ENCODE measurements around the gene PDIK1L. TPM values are rescaled to one million over a fixed set of nuclear protein-coding genes. Genes with fewer than 3 reads are reported as not detected.
A peak's percentile ranks its signal among the peaks of the same experiment; 100 is the strongest.

PDIK1L gene
- total RNA-seq, 1 experiment from 2014 or later = 11.0 TPM

DNA sequence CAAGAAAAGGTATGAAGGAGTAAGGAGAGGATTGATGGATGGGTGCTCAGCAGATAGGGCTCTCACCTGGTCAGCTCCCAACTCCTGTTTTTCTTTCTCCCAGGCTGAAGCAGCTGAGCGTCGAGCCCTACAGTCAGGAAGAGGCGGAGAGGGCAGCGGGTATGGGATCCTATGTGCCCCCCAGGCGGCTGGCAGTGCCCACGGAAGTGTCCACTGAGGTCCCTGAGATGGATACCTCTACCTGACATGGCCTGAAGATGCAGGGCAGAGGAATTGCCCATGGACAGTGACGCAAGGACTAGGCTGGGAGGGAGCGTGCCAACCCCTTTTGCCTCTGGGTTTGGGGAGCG is 58.8 kb downstream of the PDIK1L start:
- peak overlapping the region; percentile 46 for H3K27ac ChIP-seq (ENCODE audit: low read length)

DNA sequence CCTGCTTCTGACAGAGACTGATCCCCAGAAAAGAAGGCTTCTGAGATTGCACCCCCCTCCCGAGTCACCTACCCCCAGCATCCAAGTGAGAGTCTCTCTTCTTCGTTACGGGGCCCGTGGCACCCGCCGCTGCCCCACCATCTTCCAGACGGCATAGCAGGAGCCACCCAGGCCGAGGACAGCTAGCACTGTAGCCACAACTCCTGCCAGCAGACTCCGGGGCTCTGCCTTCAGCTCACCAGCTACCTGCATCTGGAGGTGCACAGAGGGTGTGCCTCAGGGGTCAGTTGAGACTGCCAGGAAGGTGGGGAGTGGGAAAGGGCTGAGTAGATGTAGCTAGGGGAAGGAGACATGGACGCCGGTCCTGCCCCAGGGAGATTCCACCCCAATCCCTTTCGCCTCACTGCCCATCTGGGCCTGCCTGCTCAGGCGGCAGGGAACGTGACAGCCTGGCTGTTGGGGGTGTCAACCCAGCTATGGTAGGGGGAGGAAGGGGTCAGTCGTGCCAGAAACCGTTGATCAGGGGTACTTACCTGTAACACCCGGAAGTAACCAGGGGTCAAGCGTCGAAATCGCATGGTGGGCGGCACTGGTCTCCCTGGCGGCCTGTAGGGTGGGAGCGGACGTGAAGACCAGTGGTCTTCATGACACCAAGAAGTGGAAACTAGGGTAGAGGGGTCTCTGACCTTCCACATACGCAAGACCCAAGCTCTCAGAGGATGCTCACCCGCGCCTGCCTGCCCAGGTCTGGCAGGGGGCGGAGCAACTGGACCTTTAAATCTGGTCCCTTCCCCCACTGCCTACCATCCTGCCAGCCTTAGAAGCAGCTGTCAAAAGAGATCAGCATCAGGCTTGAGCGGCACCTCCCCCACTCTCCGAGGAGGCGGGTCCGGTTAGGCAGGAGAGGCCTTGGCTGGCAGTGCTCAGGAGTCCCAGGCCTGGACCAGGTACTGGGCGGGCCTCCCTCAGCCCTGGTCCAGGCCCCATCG is 59.8 kb downstream of the PDIK1L start, which contains the start of gene ZNF593OS:
Gene ZNF593OS (minus strand): TSS at position 749 of the 989 bp plus-strand sequence. CDS start 171 bp downstream, at position 578.
- Histone ChIP-seq H3K79me2 (ENCODE audit: low read length) (peaks cover 18% of the 10 kb centered on the region), H3K27me3 (ENCODE audit: low read length) (no peaks in the 10 kb centered on the region), H3K9me3 (ENCODE audit: low read length) (no peaks in the 10 kb centered on the region), H3K4me3 (ENCODE audit: low read length) (peak within 1 kb of the TSS; percentile 99), H2AFZ (ENCODE audit: low read length) (no peak within 1 kb of the TSS), H3K36me3 (ENCODE audit: insufficient read depth, low read length) (0 out of 2 replicates have a peak, but pooled peaks cover 9% of the 10 kb centered on the region), H4K20me1 (ENCODE audit: insufficient read depth, low read depth, low read length) (no peaks in the 10 kb centered on the region; the same call in 1 of the 2 replicates), H3K9ac (ENCODE audit: low read length) (peak within 1 kb of the TSS; percentile 97), H3K9me2 (replicated peaks; ENCODE audit: insufficient read depth, low read length) (no peaks in the 10 kb centered on the region), H3K27ac (ENCODE audit: low read length) (peak within 1 kb of the TSS; percentile 46), H3K4me1 (ENCODE audit: low read length) (peaks cover 15% of the 10 kb centered on the region), H3K4me2 (ENCODE audit: low read depth, low read length, poor library complexity, severe bottlenecking) (peak within 1 kb of the TSS; percentile 91)
- DNase-seq = no peak

More for the DNA sequence above, 58.8 kb downstream of the PDIK1L start:
- Histone ChIP-seq H3K9me3 (ENCODE audit: low read length) (no peaks in the 10 kb centered on the region), H3K4me3 (ENCODE audit: low read length) (peak overlapping the region; percentile 99), H2AFZ (ENCODE audit: low read length) (0 out of 2 replicates have a peak overlapping the region, but pooled peaks have one; percentile 69), H3K9me2 (replicated peaks; ENCODE audit: insufficient read depth, low read length) (no peaks in the 10 kb centered on the region), H3K9ac (ENCODE audit: low read length) (peak overlapping the region; percentile 97), H3K27me3 (ENCODE audit: low read length) (no peaks in the 10 kb centered on the region), H3K4me1 (ENCODE audit: low read length) (peaks cover 15% of the 10 kb centered on the region), H3K4me2 (ENCODE audit: low read depth, low read length, poor library complexity, severe bottlenecking) (peak overlapping the region; percentile 91), H4K20me1 (ENCODE audit: insufficient read depth, low read depth, low read length) (no peaks in the 10 kb centered on the region; the same call in 1 of the 2 replicates), H3K79me2 (ENCODE audit: low read length) (peaks cover 18% of the 10 kb centered on the region), H3K36me3 (ENCODE audit: insufficient read depth, low read length) (0 out of 2 replicates have a peak, but pooled peaks cover 9% of the 10 kb centered on the region)
- no peak for DNase-seq

Other genes starting within 250 kb of the PDIK1L start
- gene PAQR7, start 236.1 kb upstream of the PDIK1L start, total RNA-seq (2014; rRNA removed; shearing (Covaris generic); ENCODE audit: low replicate concordance) = 6.3 and 8.4 TPM in 2 replicates
- gene STMN1, start 205.4 kb upstream of the PDIK1L start, total RNA-seq (2014; rRNA removed; shearing (Covaris generic); ENCODE audit: low replicate concordance) = 160 and 173 TPM in 2 replicates
- 1.6 and 3.6 TPM in 2 replicates for gene PAFAH2, start 113.8 kb upstream of the PDIK1L start, total RNA-seq (2014; rRNA removed; shearing (Covaris generic); ENCODE audit: low replicate concordance)
- gene EXTL1, start 90.0 kb upstream of the PDIK1L start, total RNA-seq (2014; rRNA removed; shearing (Covaris generic); ENCODE audit: low replicate concordance) = not detected in 2 replicates
- not detected in 2 replicates for gene SLC30A2, start 65.7 kb upstream of the PDIK1L start, total RNA-seq (2014; rRNA removed; shearing (Covaris generic); ENCODE audit: low replicate concordance)
- gene TRIM63, start 44.2 kb upstream of the PDIK1L start, total RNA-seq (2014; rRNA removed; shearing (Covaris generic); ENCODE audit: low replicate concordance) = not detected in 2 replicates
- not detected in 2 replicates for gene FAM110D, start 47.3 kb downstream of the PDIK1L start, total RNA-seq (2014; rRNA removed; shearing (Covaris generic); ENCODE audit: low replicate concordance)
- not detected in 2 replicates for gene C1orf232, start 57.1 kb downstream of the PDIK1L start, total RNA-seq (2014; rRNA removed; shearing (Covaris generic); ENCODE audit: low replicate concordance)
- gene ZNF593, start 58.1 kb downstream of the PDIK1L start, total RNA-seq (2014; rRNA removed; shearing (Covaris generic); ENCODE audit: low replicate concordance) = 58.5 and 133 TPM in 2 replicates
- 0.18 TPM in 1 of 2 replicates, not detected in the other for gene ZNF593OS, start 60.0 kb downstream of the PDIK1L start, total RNA-seq (2014; rRNA removed; shearing (Covaris generic); ENCODE audit: low replicate concordance)
- 0.29 and 1.5 TPM in 2 replicates for gene CNKSR1, start 65.7 kb downstream of the PDIK1L start, total RNA-seq (2014; rRNA removed; shearing (Covaris generic); ENCODE audit: low replicate concordance)
- not detected in 2 replicates for gene CATSPER4, start 78.8 kb downstream of the PDIK1L start, total RNA-seq (2014; rRNA removed; shearing (Covaris generic); ENCODE audit: low replicate concordance)
- gene CEP85, start 122.4 kb downstream of the PDIK1L start, total RNA-seq (2014; rRNA removed; shearing (Covaris generic); ENCODE audit: low replicate concordance) = 23.8 and 31.5 TPM in 2 replicates
- gene SH3BGRL3, start 168.3 kb downstream of the PDIK1L start, total RNA-seq (2014; rRNA removed; shearing (Covaris generic); ENCODE audit: low replicate concordance) = 108 and 143 TPM in 2 replicates
- 20.7 and 56.0 TPM in 2 replicates for gene UBXN11, start 194.8 kb downstream of the PDIK1L start, total RNA-seq (2014; rRNA removed; shearing (Covaris generic); ENCODE audit: low replicate concordance)
- 614 and 735 TPM in 2 replicates for gene CD52, start 206.1 kb downstream of the PDIK1L start, total RNA-seq (2014; rRNA removed; shearing (Covaris generic); ENCODE audit: low replicate concordance)
- 1.3 TPM in 1 of 2 replicates, not detected in the other for gene CRYBG2, start 242.3 kb downstream of the PDIK1L start, total RNA-seq (2014; rRNA removed; shearing (Covaris generic); ENCODE audit: low replicate concordance)

All from Karpas-422 (cell line).